Measurements from ENCODE around the gene CSNK1E. TPM values are rescaled to one million over a fixed set of nuclear protein-coding genes. Genes with fewer than 3 reads are reported as not detected.

CSNK1E gene
- total RNA-seq, 1 experiment from 2014 or later = 193 TPM

- Histone ChIP-seq H4K20me1 (ENCODE audit: insufficient read depth, low read depth, low read length) (peaks cover 40% of the 10 kb centered on the region), H2AFZ (ENCODE audit: low read length) (no peak overlapping the region), H3K9ac (ENCODE audit: low read length) (peak overlapping the region; percentile 27; the same call in 1 of the 2 replicates), H3K36me3 (ENCODE audit: insufficient read depth, low read length) (peaks cover 3% of the 10 kb centered on the region; the same call in 1 of the 2 replicates), H3K27me3 (ENCODE audit: low read length) (no peaks in the 10 kb centered on the region), H3K4me1 (ENCODE audit: low read length) (peaks cover 45% of the 10 kb centered on the region), H3K27ac (ENCODE audit: low read length) (peak overlapping the region; percentile 53), H3K4me2 (ENCODE audit: low read depth, low read length, poor library complexity, severe bottlenecking) (peak overlapping the region; percentile 59), H3K9me3 (ENCODE audit: low read length) (no peaks in the 10 kb centered on the region), H3K9me2 (replicated peaks; ENCODE audit: insufficient read depth, low read length) (no peaks in the 10 kb centered on the region), H3K79me2 (ENCODE audit: low read length) (peaks cover 78% of the 10 kb centered on the region), H3K4me3 (ENCODE audit: low read length) (peak overlapping the region; percentile 23; the same call in 1 of the 2 replicates)
- DNase-seq = peak; percentile 62
These were observed 11.5 kb downstream of the CSNK1E start for GRCh38 chr22:38305471-38306448.

GRCh38 chr22:38304526-38304925, 12.7 kb downstream of the CSNK1E start:
- peaks cover 42% of the 10 kb centered on the region for H3K4me1 ChIP-seq (ENCODE audit: low read length)
- no peak overlapping the region for H3K9ac ChIP-seq (ENCODE audit: low read length)
- H3K4me2 ChIP-seq (ENCODE audit: low read depth, low read length, poor library complexity, severe bottlenecking) = no peak overlapping the region
- H3K4me3 ChIP-seq (ENCODE audit: low read length) = no peak overlapping the region
- no peaks in the 10 kb centered on the region for H3K9me3 ChIP-seq (ENCODE audit: low read length)
- no peak overlapping the region for H3K27ac ChIP-seq (ENCODE audit: low read length)
- peaks cover 3% of the 10 kb centered on the region; the same call in 1 of the 2 replicates for H3K36me3 ChIP-seq (ENCODE audit: insufficient read depth, low read length)
- H3K79me2 ChIP-seq (ENCODE audit: low read length) = peaks cover 65% of the 10 kb centered on the region
- no peaks in the 10 kb centered on the region for H3K9me2 ChIP-seq (replicated peaks; ENCODE audit: insufficient read depth, low read length)
- H2AFZ ChIP-seq (ENCODE audit: low read length) = no peak overlapping the region
- no peaks in the 10 kb centered on the region for H3K27me3 ChIP-seq (ENCODE audit: low read length)
- no peak for DNase-seq
- peaks cover 33% of the 10 kb centered on the region for H4K20me1 ChIP-seq (ENCODE audit: insufficient read depth, low read depth, low read length)

- Histone ChIP-seq H4K20me1 (ENCODE audit: insufficient read depth, low read depth, low read length) (peaks cover 33% of the 10 kb centered on the region), H3K27ac (ENCODE audit: low read length) (no peak overlapping the region), H3K4me1 (ENCODE audit: low read length) (peaks cover 39% of the 10 kb centered on the region), H3K9ac (ENCODE audit: low read length) (no peak overlapping the region), H3K27me3 (ENCODE audit: low read length) (no peaks in the 10 kb centered on the region), H3K9me2 (replicated peaks; ENCODE audit: insufficient read depth, low read length) (no peaks in the 10 kb centered on the region), H3K9me3 (ENCODE audit: low read length) (no peaks in the 10 kb centered on the region), H3K4me3 (ENCODE audit: low read length) (no peak overlapping the region), H2AFZ (ENCODE audit: low read length) (no peak overlapping the region), H3K36me3 (ENCODE audit: insufficient read depth, low read length) (peaks cover 3% of the 10 kb centered on the region; the same call in 1 of the 2 replicates), H3K79me2 (ENCODE audit: low read length) (peaks cover 61% of the 10 kb centered on the region), H3K4me2 (ENCODE audit: low read depth, low read length, poor library complexity, severe bottlenecking) (no peak overlapping the region)
- DNase-seq = no peak
These were observed 13.3 kb downstream of the CSNK1E start for GRCh38 chr22:38303974-38304373.

GRCh38 chr22:38302906-38303305, 14.3 kb downstream of the CSNK1E start:
- Histone ChIP-seq H3K9me2 (replicated peaks; ENCODE audit: insufficient read depth, low read length) (no peaks in the 10 kb centered on the region), H3K4me2 (ENCODE audit: low read depth, low read length, poor library complexity, severe bottlenecking) (no peak overlapping the region), H3K9ac (ENCODE audit: low read length) (no peak overlapping the region), H4K20me1 (ENCODE audit: insufficient read depth, low read depth, low read length) (peaks cover 29% of the 10 kb centered on the region), H3K9me3 (ENCODE audit: low read length) (no peaks in the 10 kb centered on the region), H3K27me3 (ENCODE audit: low read length) (no peaks in the 10 kb centered on the region), H3K4me1 (ENCODE audit: low read length) (peaks cover 29% of the 10 kb centered on the region), H3K27ac (ENCODE audit: low read length) (no peak overlapping the region), H3K4me3 (ENCODE audit: low read length) (no peak overlapping the region), H3K36me3 (ENCODE audit: insufficient read depth, low read length) (peaks cover 8% of the 10 kb centered on the region; the same call in 1 of the 2 replicates), H3K79me2 (ENCODE audit: low read length) (peaks cover 50% of the 10 kb centered on the region), H2AFZ (ENCODE audit: low read length) (no peak overlapping the region)
- no peak for DNase-seq

- H3K36me3 ChIP-seq (ENCODE audit: insufficient read depth, low read length) = peaks cover 13% of the 10 kb centered on the region
- peaks cover 33% of the 10 kb centered on the region for H4K20me1 ChIP-seq (ENCODE audit: insufficient read depth, low read depth, low read length)
- H3K4me2 ChIP-seq (ENCODE audit: low read depth, low read length, poor library complexity, severe bottlenecking) = no peak overlapping the region
- H3K27ac ChIP-seq (ENCODE audit: low read length) = no peak overlapping the region
- no peaks in the 10 kb centered on the region for H3K9me3 ChIP-seq (ENCODE audit: low read length)
- H3K4me1 ChIP-seq (ENCODE audit: low read length) = peaks cover 10% of the 10 kb centered on the region
- no peak for DNase-seq
- no peak overlapping the region for H3K4me3 ChIP-seq (ENCODE audit: low read length)
- H3K9ac ChIP-seq (ENCODE audit: low read length) = no peak overlapping the region
- no peaks in the 10 kb centered on the region for H3K9me2 ChIP-seq (replicated peaks; ENCODE audit: insufficient read depth, low read length)
- peaks cover 36% of the 10 kb centered on the region for H3K79me2 ChIP-seq (ENCODE audit: low read length)
- H2AFZ ChIP-seq (ENCODE audit: low read length) = no peak overlapping the region
- no peaks in the 10 kb centered on the region for H3K27me3 ChIP-seq (ENCODE audit: low read length)
These were observed 16.3 kb downstream of the CSNK1E start for GRCh38 chr22:38300946-38301345.

GRCh38 chr22:38300197-38300945, 16.9 kb downstream of the CSNK1E start:
- H3K4me1 ChIP-seq (ENCODE audit: low read length) = peaks cover 4% of the 10 kb centered on the region
- DNase-seq = no peak
- no peaks in the 10 kb centered on the region for H3K27me3 ChIP-seq (ENCODE audit: low read length)
- H3K9me3 ChIP-seq (ENCODE audit: low read length) = no peaks in the 10 kb centered on the region
- H2AFZ ChIP-seq (ENCODE audit: low read length) = no peak overlapping the region
- no peak overlapping the region for H3K4me3 ChIP-seq (ENCODE audit: low read length)
- H4K20me1 ChIP-seq (ENCODE audit: insufficient read depth, low read depth, low read length) = peaks cover 30% of the 10 kb centered on the region
- H3K79me2 ChIP-seq (ENCODE audit: low read length) = peaks cover 30% of the 10 kb centered on the region
- H3K9me2 ChIP-seq (replicated peaks; ENCODE audit: insufficient read depth, low read length) = no peaks in the 10 kb centered on the region
- H3K36me3 ChIP-seq (ENCODE audit: insufficient read depth, low read length) = peaks cover 16% of the 10 kb centered on the region
- no peak overlapping the region for H3K27ac ChIP-seq (ENCODE audit: low read length)
- no peak overlapping the region for H3K4me2 ChIP-seq (ENCODE audit: low read depth, low read length, poor library complexity, severe bottlenecking)
- no peak overlapping the region for H3K9ac ChIP-seq (ENCODE audit: low read length)

- Histone ChIP-seq H4K20me1 (ENCODE audit: insufficient read depth, low read depth, low read length) (peaks cover 28% of the 10 kb centered on the region), H3K4me3 (ENCODE audit: low read length) (no peak overlapping the region), H3K9me2 (replicated peaks; ENCODE audit: insufficient read depth, low read length) (no peaks in the 10 kb centered on the region), H3K79me2 (ENCODE audit: low read length) (peaks cover 24% of the 10 kb centered on the region), H3K36me3 (ENCODE audit: insufficient read depth, low read length) (peaks cover 16% of the 10 kb centered on the region), H3K4me2 (ENCODE audit: low read depth, low read length, poor library complexity, severe bottlenecking) (no peak overlapping the region), H3K9me3 (ENCODE audit: low read length) (no peaks in the 10 kb centered on the region), H3K27me3 (ENCODE audit: low read length) (no peaks in the 10 kb centered on the region), H2AFZ (ENCODE audit: low read length) (no peak overlapping the region), H3K4me1 (ENCODE audit: low read length) (no peaks in the 10 kb centered on the region), H3K9ac (ENCODE audit: low read length) (no peak overlapping the region), H3K27ac (ENCODE audit: low read length) (no peak overlapping the region)
- DNase-seq = no peak
These were observed 17.5 kb downstream of the CSNK1E start for GRCh38 chr22:38299770-38300102.
